HepG2 (cell line): ENCODE measurements around the gene BET1L. TPM values are rescaled to one million over a fixed set of nuclear protein-coding genes. Genes with fewer than 3 reads are reported as not detected.

ENCODE experiments used
- ATAC-seq: fragments of 200-7000 bp; cut with Tn5 transposase; 3 replicates; pipeline ENCODE4 v1.9.1; 2020; ENCODE audit warnings: mild to moderate bottlenecking, moderate library complexity
- BruUV-seq: library from RNA; stranded (reverse); fragments of 400-500 nt; replicated peaks from 2 replicates; lab custom pipeline; 2021; lab: Mats Ljungman, UMichigan
- CTCF ChIA-PET: fragments of 300-600 bp; formaldehyde crosslinking; extraction: SDS; loops from one replicate; lab custom pipeline; 2021; ENCODE audit warnings: low total read pairs, inconsistent platforms, low intra/inter-chr PET ratio; lab: Yijun Ruan, JAX
- POLR2A ChIA-PET: fragments of 350-600 bp; sonication (Branson Sonifier 250); formaldehyde crosslinking; loops from one replicate; lab custom pipeline; 2020; ENCODE audit warnings: antibody characterized with exemption, inconsistent platforms; lab: Yijun Ruan, JAX
- DNase-seq: peaks from one replicate; pipeline ENCODE4 v3.0.0-alpha.2; 2015; ENCODE audit warnings: low spot score
- FAIRE-seq: peaks from 3 replicates; lab custom pipeline; 2011; peaks lifted over from hg19 to GRCh38; lab: Jason Lieb, UNC
- H2AFZ ChIP-seq: one replicate; pipeline ENCODE4 v1.6.1; 2011; ENCODE audit warnings: low read length, inconsistent platforms
- H3K27ac ChIP-seq: fragments of 300-600 bp; 3 replicates; pipeline ENCODE4 v1.8.0; 2011; ENCODE audit warnings: mixed run types, mild to moderate bottlenecking, mixed read lengths, low read length, inconsistent platforms; ENCODE audit not compliant: insufficient read depth; ENCODE audit errors: extremely low read length
- H3K27me3 ChIP-seq, 2 experiments: fragments of 200-600 bp in 1 of 2; 2 replicates in 1 of 2; 3 replicates in 1 of 2; pipeline versions ENCODE4 v1.6.0 to v1.8.0; 2011; ENCODE audit warnings: low read length in 2 of 2, mild to moderate bottlenecking in 2 of 2, moderate library complexity in 2 of 2, inconsistent platforms in 1 of 2; ENCODE audit not compliant: insufficient read depth in 2 of 2, control insufficient read depth in 1 of 2
- H3K36me3 ChIP-seq, 2 experiments: fragments of 200-600 bp in 1 of 2; replicated peaks in 1 of 2; 2 replicates in 1 of 2; 3 replicates in 1 of 2; pipeline versions ENCODE4 v1.5.1 to v1.8.0; 2011; ENCODE audit warnings: low read length in 2 of 2, inconsistent platforms in 1 of 2; ENCODE audit not compliant: insufficient read depth in 2 of 2, control insufficient read depth in 1 of 2
- H3K4me1 ChIP-seq: 2 replicates; pipeline ENCODE4 v1.5.1; 2012; ENCODE audit warnings: low read length, inconsistent platforms; ENCODE audit not compliant: insufficient read depth
- H3K4me2 ChIP-seq: 2 replicates; pipeline ENCODE4 v1.6.0; 2011; ENCODE audit warnings: low read depth, low read length, inconsistent platforms
- H3K4me3 ChIP-seq, 3 experiments: fragments of 200-600 bp in 1 of 3; sonication (generic), shearing (Covaris generic) in 1 of 3; replicated peaks in 1 of 3; 2 replicates each; pipeline ENCODE4 v1.5.1; 2011 to 2016; ENCODE audit warnings: low read length in 3 of 3, inconsistent platforms in 2 of 3, low read depth in 2 of 3, mild to moderate bottlenecking in 2 of 3, control low read depth in 1 of 3, mixed read lengths in 1 of 3; ENCODE audit not compliant: insufficient read depth in 1 of 3
- H3K79me2 ChIP-seq: one replicate; pipeline ENCODE4 v1.6.1; 2011; ENCODE audit warnings: low read length, inconsistent platforms; ENCODE audit not compliant: insufficient read depth
- H3K9ac ChIP-seq: 2 replicates; pipeline ENCODE4 v1.6.0; 2011; ENCODE audit warnings: mild to moderate bottlenecking, low read depth, low read length, inconsistent platforms; ENCODE audit not compliant: insufficient read depth
- H3K9me3 ChIP-seq: 2 replicates; pipeline ENCODE4 v1.5.1; 2012; ENCODE audit warnings: mild to moderate bottlenecking, low read length
- H4K20me1 ChIP-seq: 2 replicates; pipeline ENCODE4 v1.6.0; 2011; ENCODE audit warnings: inconsistent platforms, mild to moderate bottlenecking, low read length, moderate library complexity; ENCODE audit not compliant: insufficient read depth
- AGO2 ChIP-seq: fragments of 200-400 bp; formaldehyde crosslinking; optimal IDR thresholded peaks from 2 replicates; pipeline ENCODE3; 2017; ENCODE audit warnings: mild to moderate bottlenecking, low read depth, low read length, moderate library complexity
- MATR3 ChIP-seq: sonication (generic); formaldehyde crosslinking; IDR thresholded peaks from 2 replicates; pipeline ENCODE4 v1.4.0; 2020; ENCODE audit warnings: missing genetic modification reagents
- MIXL1 ChIP-seq: IDR thresholded peaks from 2 replicates; pipeline ENCODE4 v1.6.1; 2016
- POLR2G ChIP-seq: fragments of 200-400 bp; formaldehyde crosslinking; IDR thresholded peaks from 2 replicates; pipeline ENCODE4 v1.6.1; 2018; ENCODE audit warnings: mild to moderate bottlenecking, low read depth, low read length, moderate library complexity
- RAD51 ChIP-seq: fragments of 450-650 bp; IDR thresholded peaks from 2 replicates; pipeline ENCODE4 v1.6.1; 2016; ENCODE audit warnings: borderline replicate concordance
- REPIN1 ChIP-seq: sonication (generic); formaldehyde crosslinking; IDR thresholded peaks from 2 replicates; pipeline ENCODE4 v1.8.0; 2022; ENCODE audit warnings: missing genetic modification reagents, low read depth, mild to moderate bottlenecking, borderline replicate concordance
- XBP1 ChIP-seq: sonication (generic); formaldehyde crosslinking; IDR thresholded peaks from 2 replicates; pipeline ENCODE4 v1.5.0; 2020; ENCODE audit warnings: missing genetic modification reagents
- WGBS: methylation state at CpG from one replicate; pipeline ENCODE4 v1.1.6; 2017; ENCODE audit warnings: low lambda C conversion rate; 5-methylcytosine and 5-hydroxymethylcytosine counted together
- in situ Hi-C: cut with HindIII; loops from 2 replicates; pipeline ENCODE4 v1.10.0; 2017; ENCODE audit warnings: low pct_unique_long_range_greater_than_20kb; ENCODE audit not compliant: extremely low pct_ligation_motif_present
- intact Hi-C: fragments of 100-400 bp; cut with micrococcal nuclease; formaldehyde crosslinking; loops from one replicate; pipeline ENCODE4 v1.10.0; 2022; ENCODE audit not compliant: unreplicated experiment
- polyA plus RNA-seq, 8 experiments: library from polyadenylated mRNA; depleted of rRNA in 3 of 8; stranded (reverse) in 7 of 8; unstranded in 1 of 8; fragments of >200 nt; fragmentation: Illumina TruSeq in 4 of 8; extraction: Trizol in 4 of 8; gene quantifications; 2 replicates each; pipeline versions ENCODE4 v1.2.1 to v1.2.3, GENCODE V29; 2011 to 2016; ENCODE audit warnings: low read depth in 4 of 8, missing spikeins in 1 of 8, mixed read lengths in 1 of 8; ENCODE audit not compliant: insufficient read depth in 1 of 8
- total RNA-seq, 5 experiments: library from RNA; depleted of rRNA; stranded (reverse); fragments of >200 nt; fragmentation: Illumina TruSeq; extraction: Trizol; gene quantifications; 2 replicates each; pipeline ENCODE4 v1.2.3, GENCODE V29; 2016; ENCODE audit warnings: low read depth in 1 of 5
- TF ChIP-seq, protein P1 (sequence below): sonication (generic); formaldehyde crosslinking; IDR thresholded peaks from 2 replicates; pipeline ENCODE4 v1.4.0; 2020; ENCODE audit warnings: missing genetic modification reagents, borderline replicate concordance
- TF ChIP-seq, protein P2 (sequence below): sonication (generic); formaldehyde crosslinking; IDR thresholded peaks from 2 replicates; pipeline ENCODE4 v1.4.0; 2020; ENCODE audit warnings: missing genetic modification reagents; ENCODE audit errors: not compliant biosample characterization
- TF ChIP-seq, protein P3 (sequence below): sonication (generic); formaldehyde crosslinking; IDR thresholded peaks from 2 replicates; pipeline ENCODE4 v1.4.0; 2020; ENCODE audit warnings: mild to moderate bottlenecking, missing genetic modification reagents

BET1L gene
- total and polyA plus RNA-seq, 2 of the 13 experiments (the other 11 are each of a cell fraction or from before 2014, with no cell fraction given), result 26.2 to 59.6 TPM

DNA sequence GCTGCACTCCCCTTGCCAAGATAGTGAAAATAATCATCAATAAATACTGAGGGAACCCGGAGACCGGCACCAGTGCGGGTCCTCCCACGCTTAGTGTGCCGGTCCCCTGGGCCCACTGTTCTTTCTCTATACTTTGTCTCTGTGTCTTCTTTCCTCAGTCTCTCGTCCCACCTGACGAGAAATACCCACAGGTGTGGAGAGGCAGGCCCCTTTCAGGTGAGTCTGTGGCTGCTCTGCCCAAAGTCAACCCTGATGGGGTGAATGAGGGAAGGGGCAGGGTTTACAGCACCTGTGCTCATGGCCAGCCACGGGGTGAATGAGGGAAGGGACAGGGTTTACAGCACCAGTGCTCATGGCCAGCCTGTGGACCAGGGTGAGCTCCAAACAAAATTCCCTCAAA lies 4.7 kb downstream of the BET1L start:
- WGBS, result 84% methylated on average over 8 of the region's 8 CpGs
- CTCF ChIA-PET, result no interaction called here
- DNase-seq (no peak), ATAC-seq (no peak), FAIRE-seq (no peak)
- POLR2A ChIA-PET, result no interaction called here
- intact Hi-C loops, result no loop called here
- TF ChIP-seq POLR2G (0 out of 2 replicates have a peak, but pooled peaks have one; percentile 34), AGO2 (peak; percentile 65), XBP1 (no peak), MATR3 (CRISPR knock-in tag) (no peak)
- H2AFZ ChIP-seq, result no peak overlapping the region
- no peak overlapping the region for H3K4me2 ChIP-seq
- peaks cover 7% of the 10 kb centered on the region; the same call in 1 of the 2 replicates for H4K20me1 ChIP-seq
- peaks cover 23% of the 10 kb centered on the region for H3K4me1 ChIP-seq
- H3K36me3 ChIP-seq, result peaks cover 3 to 23% of the 10 kb centered on the region in 2 experiments; a peak in 4 of 5 replicates
- H3K79me2 ChIP-seq, result peaks cover 20% of the 10 kb centered on the region
- H3K27me3 ChIP-seq, result no peaks in the 10 kb centered on the region; a peak in 1 of 5 replicates
- in situ Hi-C loops, result no loop called here
- no peak overlapping the region for H3K4me3 ChIP-seq
- no TSS peak for BruUV-seq
- H3K27ac ChIP-seq, result no peak overlapping the region
- H3K9ac ChIP-seq, result no peak overlapping the region
- no peaks in the 10 kb centered on the region for H3K9me3 ChIP-seq

DNA sequence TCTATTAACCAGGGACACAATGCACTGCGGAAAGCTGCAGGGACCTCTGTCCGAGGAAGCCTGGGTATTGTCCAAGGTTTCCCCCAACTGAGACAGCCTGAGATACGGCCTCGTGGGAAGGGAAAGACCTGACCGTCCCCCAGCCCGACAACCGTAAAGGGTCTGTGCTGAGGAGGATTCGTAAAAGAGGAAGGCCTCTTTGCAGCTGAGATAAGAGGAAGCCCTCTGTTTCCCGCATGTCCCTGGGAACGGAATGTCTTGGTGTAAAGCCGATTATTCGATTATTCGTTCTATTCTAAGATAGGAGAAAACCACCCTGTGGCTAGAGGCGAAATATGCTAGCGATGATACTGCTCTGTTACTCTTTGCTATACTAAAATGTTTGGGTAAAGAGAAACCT lies 5.2 kb downstream of the BET1L start:
- Histone ChIP-seq H3K79me2 (peaks cover 19% of the 10 kb centered on the region), H4K20me1 (peaks cover 7% of the 10 kb centered on the region; the same call in 1 of the 2 replicates), H3K36me3 (peaks cover 3 to 23% of the 10 kb centered on the region in 2 experiments; a peak in 4 of 5 replicates), H3K27ac (no peak overlapping the region), H2AFZ (no peak overlapping the region), H3K27me3 (no peaks in the 10 kb centered on the region; a peak in 1 of 5 replicates), H3K4me3 (no peak overlapping the region), H3K9me3 (no peaks in the 10 kb centered on the region), H3K4me1 (peaks cover 23% of the 10 kb centered on the region), H3K9ac (no peak overlapping the region), H3K4me2 (no peak overlapping the region)
- DNase-seq (no peak), ATAC-seq (no peak), FAIRE-seq (no peak)
- ChIA-PET CTCF (no interaction called here), POLR2A (no interaction called here)
- no TSS peak for BruUV-seq
- 89% methylated on average over 15 of the region's 15 CpGs for WGBS
- TF ChIP-seq, protein P1, sequence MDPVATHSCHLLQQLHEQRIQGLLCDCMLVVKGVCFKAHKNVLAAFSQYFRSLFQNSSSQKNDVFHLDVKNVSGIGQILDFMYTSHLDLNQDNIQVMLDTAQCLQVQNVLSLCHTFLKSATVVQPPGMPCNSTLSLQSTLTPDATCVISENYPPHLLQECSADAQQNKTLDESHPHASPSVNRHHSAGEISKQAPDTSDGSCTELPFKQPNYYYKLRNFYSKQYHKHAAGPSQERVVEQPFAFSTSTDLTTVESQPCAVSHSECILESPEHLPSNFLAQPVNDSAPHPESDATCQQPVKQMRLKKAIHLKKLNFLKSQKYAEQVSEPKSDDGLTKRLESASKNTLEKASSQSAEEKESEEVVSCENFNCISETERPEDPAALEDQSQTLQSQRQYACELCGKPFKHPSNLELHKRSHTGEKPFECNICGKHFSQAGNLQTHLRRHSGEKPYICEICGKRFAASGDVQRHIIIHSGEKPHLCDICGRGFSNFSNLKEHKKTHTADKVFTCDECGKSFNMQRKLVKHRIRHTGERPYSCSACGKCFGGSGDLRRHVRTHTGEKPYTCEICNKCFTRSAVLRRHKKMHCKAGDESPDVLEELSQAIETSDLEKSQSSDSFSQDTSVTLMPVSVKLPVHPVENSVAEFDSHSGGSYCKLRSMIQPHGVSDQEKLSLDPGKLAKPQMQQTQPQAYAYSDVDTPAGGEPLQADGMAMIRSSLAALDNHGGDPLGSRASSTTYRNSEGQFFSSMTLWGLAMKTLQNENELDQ, result no peak
- TF ChIP-seq REPIN1 (CRISPR knock-in tag), result no peak
- TF ChIP-seq, protein P2, sequence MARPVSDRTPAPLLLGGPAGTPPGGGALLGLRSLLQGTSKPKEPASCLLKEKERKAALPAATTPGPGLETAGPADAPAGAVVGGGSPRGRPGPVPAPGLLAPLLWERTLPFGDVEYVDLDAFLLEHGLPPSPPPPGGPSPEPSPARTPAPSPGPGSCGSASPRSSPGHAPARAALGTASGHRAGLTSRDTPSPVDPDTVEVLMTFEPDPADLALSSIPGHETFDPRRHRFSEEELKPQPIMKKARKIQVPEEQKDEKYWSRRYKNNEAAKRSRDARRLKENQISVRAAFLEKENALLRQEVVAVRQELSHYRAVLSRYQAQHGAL (CRISPR knock-in tag), result no peak
- TF ChIP-seq MIXL1 (CRISPR knock-in tag), result no peak
- TF ChIP-seq RAD51, result no peak
- TF ChIP-seq, protein P3, sequence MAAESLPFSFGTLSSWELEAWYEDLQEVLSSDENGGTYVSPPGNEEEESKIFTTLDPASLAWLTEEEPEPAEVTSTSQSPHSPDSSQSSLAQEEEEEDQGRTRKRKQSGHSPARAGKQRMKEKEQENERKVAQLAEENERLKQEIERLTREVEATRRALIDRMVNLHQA (CRISPR knock-in tag), result no peak
- in situ Hi-C loops (no loop called here), intact Hi-C loops (no loop called here)
